ENCODE results near the gene ASPHD2.
"Not testable (repeated sequence)": the region's sequence is repeated elsewhere in the genome, so short reads cannot be mapped to it uniquely, and the experiment has no call there.

Gene ASPHD2, protein sequence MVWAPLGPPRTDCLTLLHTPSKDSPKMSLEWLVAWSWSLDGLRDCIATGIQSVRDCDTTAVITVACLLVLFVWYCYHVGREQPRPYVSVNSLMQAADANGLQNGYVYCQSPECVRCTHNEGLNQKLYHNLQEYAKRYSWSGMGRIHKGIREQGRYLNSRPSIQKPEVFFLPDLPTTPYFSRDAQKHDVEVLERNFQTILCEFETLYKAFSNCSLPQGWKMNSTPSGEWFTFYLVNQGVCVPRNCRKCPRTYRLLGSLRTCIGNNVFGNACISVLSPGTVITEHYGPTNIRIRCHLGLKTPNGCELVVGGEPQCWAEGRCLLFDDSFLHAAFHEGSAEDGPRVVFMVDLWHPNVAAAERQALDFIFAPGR

DNA sequence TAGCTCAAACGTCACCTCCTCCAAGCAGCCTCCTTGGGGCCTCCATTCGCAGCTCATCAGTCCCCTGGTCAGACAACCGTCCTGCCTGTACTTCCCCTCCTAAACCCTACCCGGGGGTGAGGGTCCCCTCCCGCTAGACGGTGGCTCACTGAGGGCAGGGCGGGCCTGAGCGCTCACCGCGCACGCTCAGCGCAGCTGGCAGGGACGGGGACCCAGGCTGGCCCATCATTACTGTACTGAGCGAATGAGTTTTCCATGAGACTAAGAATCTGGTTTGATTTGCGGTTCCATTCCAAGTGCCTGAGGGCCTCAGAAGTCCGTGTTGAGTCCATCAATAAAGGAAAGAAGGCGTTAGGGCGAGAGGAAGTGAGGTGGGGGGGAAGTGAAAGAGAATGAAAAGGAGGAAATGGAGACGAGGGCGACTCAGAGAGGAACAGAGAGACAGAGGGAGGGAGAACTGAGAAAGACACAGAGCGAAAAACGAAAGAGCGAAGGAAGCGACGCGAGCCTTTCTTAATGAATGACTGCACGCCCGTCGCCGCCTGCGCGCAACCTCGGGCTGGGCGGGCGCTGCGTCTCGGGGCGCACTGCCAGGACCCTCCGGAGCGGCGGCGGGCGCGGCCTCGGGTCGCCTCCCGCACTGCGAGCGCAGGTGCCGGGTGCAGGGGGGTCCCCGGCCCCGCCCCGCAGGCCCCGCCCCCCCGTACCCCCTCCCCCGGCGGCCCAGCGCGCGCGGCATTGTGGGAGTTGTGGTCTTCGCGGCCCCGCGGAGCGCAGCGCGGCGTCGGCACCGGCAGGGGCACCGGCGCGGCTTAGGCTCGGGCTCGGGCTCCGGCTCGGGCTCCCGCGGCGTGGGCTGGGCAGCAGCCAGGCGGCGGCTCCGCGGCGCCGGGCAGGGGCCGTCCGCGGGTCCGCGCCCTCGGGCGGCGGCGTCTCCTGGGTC, at the start of gene ASPHD2:
TSS of gene ASPHD2 (plus strand) at position 746 of the 943 bp plus-strand sequence. CDS start 4,356 bp downstream, outside the sequence.
- peak; percentile 98 for DNase-seq (ENCODE audit: low spot score)
- peak; percentile 99 for FAIRE-seq

DNA sequence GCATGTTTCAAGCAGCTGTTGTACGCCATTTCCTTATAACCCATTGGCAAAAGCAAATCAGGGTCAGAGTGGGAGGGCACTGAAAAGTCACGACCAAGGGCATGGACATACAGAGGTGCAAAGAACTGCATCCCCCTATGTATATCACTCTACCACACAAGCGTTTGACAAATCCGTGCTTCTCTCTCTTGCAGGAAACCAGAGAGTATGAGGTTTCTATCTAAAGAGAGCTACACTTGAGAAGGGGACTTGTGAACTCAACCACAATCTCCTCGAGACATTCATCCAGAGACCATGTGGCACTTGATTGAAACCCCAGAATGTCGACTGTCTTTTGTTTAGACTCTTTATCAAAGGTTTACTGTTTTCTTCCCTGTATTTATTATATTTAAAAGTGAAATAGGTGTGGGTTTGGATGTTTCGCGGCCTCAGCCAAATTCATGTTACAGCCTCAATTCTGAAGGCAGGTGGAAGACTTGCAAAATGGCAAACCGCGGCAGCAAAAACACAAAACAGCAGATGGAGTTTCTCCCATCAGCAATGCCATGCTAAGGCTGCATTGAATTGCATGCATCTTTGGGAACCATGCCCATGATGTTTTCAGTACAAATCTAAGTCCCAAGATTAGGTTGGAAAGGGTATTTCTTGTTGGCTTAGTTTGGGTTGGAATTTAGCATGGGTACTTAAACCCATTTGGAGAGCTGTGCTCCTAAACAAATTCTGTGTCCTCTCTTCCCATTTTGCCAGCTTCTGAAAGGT, 48.8 kb upstream of the ASPHD2 start:
- DNase-seq (ENCODE audit: low spot score) (no peak), FAIRE-seq (no peak)

DNA sequence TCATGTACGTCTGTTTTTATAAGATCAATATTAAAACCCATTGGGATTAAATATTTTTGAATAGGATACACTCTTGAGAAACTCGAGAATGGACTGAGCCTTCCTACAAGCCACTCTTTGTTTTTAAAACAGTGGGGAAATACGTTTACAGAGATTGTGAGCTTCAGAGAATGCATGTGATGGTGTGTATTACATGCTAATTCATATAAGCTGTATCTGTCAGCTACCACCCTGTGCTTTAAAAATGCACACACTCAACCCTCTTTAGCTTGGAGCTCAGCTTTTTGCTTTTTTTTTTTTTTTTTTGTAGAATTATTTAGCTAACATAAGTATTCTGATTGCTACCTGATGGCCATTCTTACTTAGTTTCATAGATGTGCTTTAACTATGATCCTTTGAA, 46.3 kb upstream of the ASPHD2 start:
- DNase-seq (ENCODE audit: low spot score): no peak
- peak; percentile 56 for FAIRE-seq

DNA sequence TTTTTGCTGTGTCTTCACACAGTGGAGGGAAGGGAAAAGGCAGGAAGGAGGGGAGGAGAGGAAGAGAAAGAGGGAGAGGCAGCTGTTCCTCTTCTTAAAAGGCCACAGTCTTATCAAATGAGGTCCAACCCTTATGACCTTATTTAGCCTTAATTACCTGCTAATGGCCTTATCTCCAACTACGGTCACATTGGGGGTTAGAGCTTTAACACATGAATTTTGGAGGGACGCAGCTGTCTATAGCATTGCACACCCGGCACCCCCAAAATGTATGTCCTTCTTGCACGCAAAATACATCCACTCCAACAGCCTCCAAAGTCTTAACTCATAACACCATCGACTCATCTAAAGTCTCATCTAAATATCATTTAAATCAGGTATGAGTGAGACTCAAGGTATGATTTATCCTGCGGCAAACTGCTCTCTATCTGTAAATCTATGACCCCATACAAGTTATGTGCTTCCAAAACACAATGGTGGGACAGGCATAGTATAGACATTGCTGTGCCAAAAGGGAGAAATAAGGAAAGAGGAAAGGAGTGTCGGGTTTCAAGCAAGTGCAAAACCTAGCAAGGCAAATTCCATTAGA, 45.0 kb upstream of the ASPHD2 start:
- FAIRE-seq (peak; percentile 92), DNase-seq (ENCODE audit: low spot score) (no peak)

DNA sequence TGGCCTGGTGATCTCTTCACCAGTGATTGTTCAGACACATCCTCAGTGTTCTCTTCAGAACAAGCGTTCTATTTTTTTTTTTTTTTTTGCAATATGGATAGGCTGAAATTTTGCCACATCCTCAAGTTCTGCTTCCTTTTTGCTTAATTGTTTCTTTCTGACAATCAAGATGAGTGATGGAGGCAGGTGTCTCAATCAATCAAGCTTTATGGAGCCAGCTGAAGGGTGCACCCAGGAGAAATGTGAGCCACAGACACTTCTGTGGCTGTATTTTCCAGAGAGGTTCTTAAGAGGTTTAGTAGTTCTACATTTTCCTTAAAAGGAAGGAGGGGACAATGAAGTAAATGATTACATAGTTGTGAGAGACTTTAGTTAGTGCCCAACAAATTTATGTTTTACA, 43.9 kb upstream of the ASPHD2 start:
- DNase-seq (ENCODE audit: low spot score) (no peak), FAIRE-seq (no peak)

DNA sequence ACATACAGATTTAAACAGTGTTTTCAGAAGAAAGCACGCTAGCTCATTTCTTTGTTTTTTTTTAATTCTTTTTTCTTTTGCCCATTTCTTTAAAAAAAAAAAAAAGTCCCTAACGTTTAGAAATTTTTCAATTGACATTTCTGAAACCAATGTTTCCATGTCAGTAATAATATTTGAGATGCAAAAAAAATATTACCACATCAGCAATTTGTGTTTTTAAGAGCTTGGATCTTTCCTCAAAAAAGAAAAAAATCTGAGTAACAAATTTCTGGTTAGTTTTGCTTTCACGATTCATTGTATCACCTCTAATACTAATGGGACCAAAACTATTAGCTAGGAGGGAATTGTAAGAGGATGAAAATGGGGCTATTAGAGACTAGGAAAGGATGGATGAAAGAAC, 39.9 kb upstream of the ASPHD2 start:
- FAIRE-seq (no peak), DNase-seq (ENCODE audit: low spot score) (no peak)

DNA sequence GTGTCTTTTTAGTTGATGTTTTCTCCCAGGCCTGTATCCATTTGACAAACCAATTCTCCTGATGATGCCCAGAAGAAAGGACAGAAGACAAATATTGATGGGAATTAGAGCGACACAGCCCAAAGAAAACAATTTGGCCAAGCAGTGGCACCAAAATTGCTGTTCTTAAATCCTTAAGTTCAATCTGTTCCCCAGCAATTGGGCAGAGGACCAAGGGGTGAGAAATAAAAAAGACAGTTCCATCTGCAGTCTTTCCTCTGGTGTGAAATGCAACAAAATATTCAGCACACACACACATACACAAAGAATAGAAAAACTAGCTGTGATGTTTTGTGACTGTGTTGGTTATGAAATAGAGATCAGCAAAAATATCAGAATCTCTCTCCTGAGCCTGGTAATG, 38.0 kb upstream of the ASPHD2 start:
- DNase-seq (ENCODE audit: low spot score) (no peak), FAIRE-seq (peak; percentile 73)

DNA sequence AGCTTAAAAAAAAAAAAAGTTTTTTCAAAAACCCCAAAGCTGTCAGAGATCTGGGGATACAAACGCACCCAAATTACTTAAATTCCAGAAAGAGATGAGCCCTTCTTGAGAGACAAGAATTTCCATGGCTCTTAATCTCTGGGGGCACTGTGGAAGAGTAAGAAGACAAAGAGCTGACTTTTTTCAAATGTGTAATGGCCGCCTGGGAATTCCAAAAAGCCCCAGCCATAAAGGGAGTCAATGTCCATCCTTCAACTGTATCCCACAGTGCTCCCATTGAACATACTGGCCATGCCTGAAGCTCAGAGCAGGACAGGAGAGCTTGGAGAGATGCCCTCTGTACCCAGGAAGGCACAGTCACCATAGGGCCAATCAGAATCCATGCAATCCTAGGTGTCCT, 37.4 kb upstream of the ASPHD2 start:
- DNase-seq (ENCODE audit: low spot score): no peak
- FAIRE-seq: no peak

DNA sequence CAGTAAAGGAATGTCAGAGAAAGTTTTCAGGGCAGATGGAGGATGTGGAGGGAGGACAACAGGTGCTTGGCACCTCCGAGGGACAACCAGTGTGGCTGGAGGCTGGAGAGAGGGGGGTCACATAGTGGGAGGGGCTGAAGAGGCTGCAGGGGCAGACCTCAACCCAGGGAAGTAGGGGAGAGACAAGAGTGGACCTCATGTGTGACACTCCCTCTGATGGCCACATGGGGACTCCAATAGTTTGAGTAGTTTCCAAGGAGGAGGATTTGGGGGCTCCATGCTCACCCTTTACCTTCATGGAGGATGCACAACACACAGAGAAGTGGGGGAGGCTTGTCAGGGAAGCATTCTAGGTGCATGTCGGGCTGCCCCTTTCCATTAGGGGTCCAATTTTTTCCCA, 35.1 kb upstream of the ASPHD2 start:
- no peak for DNase-seq (ENCODE audit: low spot score)
- FAIRE-seq: peak; percentile 30

DNA sequence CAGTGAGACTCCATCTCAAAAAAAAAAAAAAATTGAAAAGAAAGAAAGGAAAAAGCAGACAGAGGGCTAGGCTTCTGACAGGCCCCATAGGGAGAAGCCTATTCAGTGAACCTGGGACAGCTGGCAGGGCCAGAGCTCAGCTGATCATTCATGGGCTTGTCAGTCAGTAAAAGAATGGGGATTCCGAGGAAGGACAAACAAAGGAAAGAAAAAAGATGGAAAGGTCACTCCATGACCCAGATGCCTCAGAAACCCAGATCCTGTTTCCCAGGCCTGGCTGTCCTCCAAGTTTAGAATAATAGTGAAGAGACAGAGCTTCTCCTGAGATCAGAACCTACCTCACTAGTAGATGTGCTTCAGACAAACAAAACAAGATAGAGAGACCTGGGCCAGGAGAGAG, 34.3 kb upstream of the ASPHD2 start:
- DNase-seq (ENCODE audit: low spot score): no peak
- peak; percentile 5 for FAIRE-seq

DNA sequence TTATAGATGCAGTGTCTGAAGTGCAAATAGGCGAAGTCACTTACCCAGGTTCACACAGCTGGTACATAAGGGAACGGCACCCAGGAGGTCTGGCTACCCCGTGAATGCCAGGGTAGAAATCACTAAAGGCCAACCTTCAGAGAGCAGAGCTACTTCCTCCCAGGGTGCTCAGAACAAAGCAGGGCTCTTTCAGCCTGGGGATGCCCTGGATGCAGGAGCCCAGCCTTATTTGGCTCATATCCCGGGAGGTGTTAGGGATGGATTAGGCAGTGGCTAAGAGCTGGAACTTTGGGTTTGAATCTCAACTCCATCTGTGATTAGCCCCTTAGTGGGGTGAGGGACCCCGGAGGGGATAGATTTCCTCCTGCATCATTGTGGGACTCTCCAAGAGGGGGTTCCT, 33.1 kb upstream of the ASPHD2 start:
- FAIRE-seq (peak; percentile 58), DNase-seq (ENCODE audit: low spot score) (no peak)

DNA sequence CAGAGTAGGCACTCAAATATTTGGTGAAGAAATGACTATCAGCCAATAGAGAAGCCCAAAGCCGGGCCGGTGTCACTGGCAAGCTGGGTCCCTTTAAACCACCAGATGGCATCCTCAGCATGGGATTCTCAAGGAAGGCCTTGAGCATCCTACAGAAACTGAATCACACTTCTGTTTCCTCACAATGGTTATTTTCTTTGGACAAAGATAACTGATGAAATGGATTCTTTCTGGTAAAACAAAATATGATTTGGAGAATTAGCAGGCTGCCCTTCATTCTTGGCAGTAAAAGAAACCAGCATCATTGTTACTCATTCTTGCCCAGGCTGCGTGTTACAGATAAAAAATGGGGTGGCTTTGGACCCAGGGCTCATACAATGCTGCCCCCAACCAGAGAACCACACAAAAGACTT, 30.3 kb upstream of the ASPHD2 start:
- FAIRE-seq: no peak

DNA sequence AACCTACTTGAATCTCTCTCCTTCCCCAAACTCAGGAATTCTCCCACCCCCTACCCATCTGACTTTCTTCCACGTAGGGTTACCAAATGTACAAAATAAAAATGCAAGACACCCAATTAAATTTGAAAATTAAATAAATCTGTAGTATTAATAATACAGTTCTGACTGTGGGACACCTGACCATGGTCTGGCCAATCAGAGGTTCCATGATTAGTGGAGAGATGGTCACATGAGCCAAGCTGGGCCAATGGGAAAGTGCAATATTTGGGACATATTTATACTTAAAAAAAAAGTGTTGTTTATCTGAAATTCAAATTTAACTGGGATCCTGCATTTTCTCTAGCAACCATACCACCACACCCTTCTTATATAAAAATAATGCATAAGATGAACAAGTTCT, 29.8 kb upstream of the ASPHD2 start:
- FAIRE-seq: no peak

More for the DNA sequence above, 30.3 kb upstream of the ASPHD2 start:
- DNase-seq (ENCODE audit: low spot score): peak; percentile 94

DNA sequence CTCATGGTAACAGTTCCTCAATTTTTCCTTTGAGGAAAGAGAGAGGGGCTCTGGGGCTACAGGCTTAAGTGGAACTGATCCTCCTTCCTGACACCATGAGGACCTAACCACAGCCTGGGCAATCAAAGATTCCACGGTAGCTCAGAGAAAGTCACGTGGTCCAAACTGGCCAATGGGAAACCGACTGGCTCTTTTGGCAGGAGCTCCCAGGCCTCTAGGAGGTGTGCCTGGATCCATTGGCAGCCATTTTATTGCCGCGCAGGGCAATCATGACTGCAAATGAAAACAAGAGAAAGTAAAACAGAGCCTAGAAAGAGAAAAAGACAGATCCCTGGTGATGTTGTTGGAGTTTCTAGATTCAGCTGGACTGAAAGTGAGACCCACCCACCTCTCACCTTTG, 27.3 kb upstream of the ASPHD2 start:
- no peak for DNase-seq (ENCODE audit: low spot score)
- no peak for FAIRE-seq

More for the DNA sequence above, 29.8 kb upstream of the ASPHD2 start:
- DNase-seq (ENCODE audit: low spot score): no peak

DNA sequence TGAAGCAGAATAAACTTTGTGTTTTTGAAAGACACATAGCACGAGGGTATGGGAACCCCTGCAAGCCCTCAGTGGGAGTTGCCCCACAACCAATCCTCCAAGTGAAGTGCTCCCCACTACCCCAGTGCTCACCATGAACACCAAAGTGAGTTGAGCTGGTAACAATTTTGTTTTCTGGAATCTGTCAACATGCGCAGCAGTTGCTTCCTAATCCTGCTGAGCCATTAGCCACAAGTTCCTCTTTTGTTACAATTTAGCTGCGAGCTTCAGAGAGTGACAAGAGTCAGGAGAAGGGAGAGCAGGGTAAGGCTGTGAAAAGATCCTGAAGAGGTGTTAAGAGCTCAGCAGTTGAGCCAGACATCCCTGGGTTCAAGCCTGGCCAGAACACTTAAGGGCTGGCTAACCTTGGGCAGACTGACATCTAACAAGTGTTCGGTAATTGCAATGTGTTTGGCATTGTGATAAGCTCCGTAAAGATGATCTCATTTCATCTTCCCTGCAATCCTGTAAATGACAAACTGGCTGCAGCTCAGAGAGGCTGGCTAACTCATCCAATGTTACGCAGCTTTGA, 24.1 kb upstream of the ASPHD2 start:
- DNase-seq (ENCODE audit: low spot score) (no peak), FAIRE-seq (peak; percentile 93)

DNA sequence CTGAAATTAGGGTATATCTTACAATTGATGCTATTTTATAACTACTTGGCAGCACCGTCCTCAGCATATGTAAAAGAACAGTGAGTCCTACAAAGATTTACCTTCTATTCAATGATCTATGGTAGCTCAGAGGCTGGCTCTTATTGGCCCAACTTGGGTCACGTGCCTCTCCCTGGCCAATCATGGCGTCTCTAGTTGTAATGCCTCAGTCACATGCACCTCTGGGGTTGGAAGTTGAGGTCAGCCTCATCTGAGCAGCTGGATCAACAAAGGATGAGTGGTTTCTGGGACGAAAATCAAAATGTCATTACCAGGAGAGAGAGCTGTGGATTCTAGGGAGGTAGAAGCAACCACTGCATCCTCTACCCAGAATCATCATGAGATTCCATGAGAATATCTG, 22.9 kb upstream of the ASPHD2 start:
- peak; percentile 72 for FAIRE-seq

DNA sequence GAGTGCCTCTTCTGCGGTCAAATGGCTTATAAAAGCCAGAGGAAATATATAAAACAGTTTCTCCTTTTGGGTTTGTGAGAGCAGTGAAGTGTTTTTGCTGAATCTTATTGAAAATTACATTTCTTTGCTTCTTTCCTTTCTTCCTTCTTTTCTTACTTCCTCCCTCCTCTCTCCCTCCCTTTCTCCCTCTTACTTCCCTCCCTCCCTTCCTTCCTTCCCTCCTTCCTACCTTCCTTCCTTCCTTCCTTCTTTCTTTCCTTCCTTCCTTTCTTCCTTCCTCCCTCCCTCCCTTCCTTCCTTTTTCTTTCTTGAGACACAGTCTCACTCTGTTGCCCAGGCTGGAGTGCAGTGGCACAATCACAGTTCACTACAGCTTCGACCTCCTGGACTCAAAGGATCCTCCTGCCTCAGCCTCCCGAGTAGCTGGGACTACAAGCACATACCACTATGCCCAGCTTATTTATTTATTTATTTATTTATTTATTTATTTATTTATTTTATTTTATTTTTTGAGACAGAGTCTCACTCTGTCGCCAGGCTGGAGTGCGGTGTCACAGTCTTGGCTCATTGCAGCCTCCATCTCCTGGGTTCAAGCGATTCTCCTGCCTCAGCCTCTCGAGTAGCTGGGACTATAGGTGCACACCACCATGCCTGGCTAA, 20.4 kb upstream of the ASPHD2 start:
- peak; percentile 97 for FAIRE-seq
- DNase-seq (ENCODE audit: low spot score): not testable (repeated sequence)

More for the DNA sequence above, 22.9 kb upstream of the ASPHD2 start:
- DNase-seq (ENCODE audit: low spot score): no peak

DNA sequence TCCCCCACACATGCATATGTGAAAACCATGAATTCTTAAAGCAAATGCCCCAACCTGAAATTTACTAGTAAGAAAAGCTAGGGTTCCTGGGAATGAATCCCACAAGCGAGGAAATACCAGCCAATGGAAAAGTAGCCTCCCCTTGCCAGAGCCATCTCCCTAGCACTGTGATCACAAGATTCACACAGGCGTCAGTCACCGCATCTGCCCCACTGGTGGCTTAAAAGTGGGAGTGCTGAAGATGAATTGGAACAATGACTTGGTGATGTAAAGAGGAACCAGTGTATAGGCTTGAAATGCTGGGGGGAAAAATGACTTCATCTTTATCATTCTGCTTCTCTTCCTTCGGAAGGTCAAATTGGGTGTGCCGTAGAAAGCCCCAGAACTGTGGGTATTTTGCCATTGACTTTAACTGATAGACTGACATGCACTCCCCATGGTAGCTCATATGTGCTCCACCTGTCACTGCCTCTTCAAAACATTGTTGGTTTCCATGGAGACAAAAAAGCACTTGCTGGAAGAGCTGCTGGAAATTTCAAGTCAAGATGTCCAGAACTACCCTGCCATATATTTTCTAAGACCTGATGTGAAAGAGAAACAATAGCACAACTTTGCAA, 19.2 kb upstream of the ASPHD2 start:
- no peak for DNase-seq (ENCODE audit: low spot score)
- peak; percentile 85 for FAIRE-seq

DNA sequence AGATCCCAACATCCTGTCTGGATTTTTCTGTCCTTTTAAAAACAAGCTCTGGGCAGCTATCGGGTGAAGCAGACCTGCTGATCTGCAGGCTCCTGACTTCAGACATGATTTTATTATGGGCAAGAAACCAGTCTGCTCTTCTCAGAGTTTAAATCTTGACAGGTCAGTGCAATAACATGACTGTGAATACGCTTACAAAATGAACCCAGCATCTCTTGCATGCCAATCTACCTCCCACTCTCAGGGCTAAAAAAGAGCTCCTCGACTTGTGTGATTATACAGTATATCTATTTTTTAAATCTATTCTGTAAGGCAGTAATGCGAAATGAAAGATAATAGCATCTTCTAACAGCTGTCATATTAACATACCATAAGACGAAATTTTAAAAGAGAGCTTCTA, 18.7 kb upstream of the ASPHD2 start:
- no peak for FAIRE-seq
- no peak for DNase-seq (ENCODE audit: low spot score)

DNA sequence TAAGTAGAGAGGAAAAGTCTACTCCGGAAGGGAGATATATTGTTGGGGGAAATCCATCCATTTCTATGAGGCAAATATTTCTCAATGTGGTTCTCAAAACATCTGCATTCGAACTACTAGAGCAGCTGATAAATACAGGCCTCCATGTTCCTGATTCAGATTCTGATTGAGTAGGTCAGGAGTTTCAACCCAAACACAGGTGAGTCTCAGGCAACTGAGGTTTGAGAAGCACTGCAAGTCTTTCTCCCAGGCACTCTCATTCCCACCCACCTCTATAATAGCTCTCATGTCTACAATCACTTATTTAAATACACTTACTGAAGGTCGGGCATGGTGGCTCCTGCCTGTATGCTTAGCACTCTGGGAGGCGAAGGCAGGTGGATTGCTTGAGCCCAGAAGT, 14.7 kb upstream of the ASPHD2 start:
- no peak for DNase-seq (ENCODE audit: low spot score)
- no peak for FAIRE-seq
